GM18502 (cell line): ENCODE measurements around the gene CLEC7A.

Experiments used
- ATAC-seq: cut with Tn5 transposase; IDR thresholded peaks from one replicate; pipeline ENCODE4 v1.9.1; 2021; ENCODE audit warnings: mild to moderate bottlenecking; ENCODE audit not compliant: unreplicated experiment, poor library complexity

CLEC7A gene

GRCh38 chr12:10097521-10097920 lies 32.5 kb downstream of the CLEC7A start:
- ATAC-seq, result no peak

GRCh38 chr12:10095971-10096370 lies 34.0 kb downstream of the CLEC7A start:
- no peak for ATAC-seq

- ATAC-seq, result no peak
Measured at GRCh38 chr12:10094646-10095395, 35.2 kb downstream of the CLEC7A start.

GRCh38 chr12:10088955-10089900 lies 40.8 kb downstream of the CLEC7A start:
- ATAC-seq, result no peak

GRCh38 chr12:10088031-10088430 lies 42.0 kb downstream of the CLEC7A start:
- ATAC-seq, result no peak

- ATAC-seq, result no peak
Measured at GRCh38 chr12:10086387-10086786, 43.6 kb downstream of the CLEC7A start.

- ATAC-seq, result no peak
Measured at GRCh38 chr12:10084733-10085132, 45.3 kb downstream of the CLEC7A start.

GRCh38 chr12:10082117-10082874 lies 47.7 kb downstream of the CLEC7A start:
- ATAC-seq, result no peak

- no peak for ATAC-seq
Measured at GRCh38 chr12:10075451-10075850, 54.5 kb downstream of the CLEC7A start.

GRCh38 chr12:10073261-10073660 lies 56.7 kb downstream of the CLEC7A start:
- ATAC-seq, result no peak

- ATAC-seq, result no peak
Measured at GRCh38 chr12:10072131-10072530, 57.9 kb downstream of the CLEC7A start.

- ATAC-seq, result no peak
Measured at GRCh38 chr12:10070380-10070779, 59.6 kb downstream of the CLEC7A start.

- no peak for ATAC-seq
Measured at GRCh38 chr12:10069976-10070375, 60.0 kb downstream of the CLEC7A start.

- no peak for ATAC-seq
Measured at GRCh38 chr12:10069099-10069498, 60.9 kb downstream of the CLEC7A start.

GRCh38 chr12:10068644-10069043 lies 61.4 kb downstream of the CLEC7A start:
- no peak for ATAC-seq

GRCh38 chr12:10067942-10068341 lies 62.1 kb downstream of the CLEC7A start:
- no peak for ATAC-seq

GRCh38 chr12:10067264-10067663 lies 62.7 kb downstream of the CLEC7A start:
- ATAC-seq, result no peak
